Measurements from ENCODE around the gene RARS1.
"Not testable (repeated sequence)": the region's sequence is repeated elsewhere in the genome, so short reads cannot be mapped to it uniquely, and the experiment has no call there.

RARS1 gene

GRCh38 chr5:168482361-168482760 is 3.9 kb upstream of the RARS1 start:
- DNase-seq = no peak

GRCh38 chr5:168489059-168489458 is 2.8 kb downstream of the RARS1 start:
- no peak for DNase-seq

GRCh38 chr5:168494057-168494555 is 7.8 kb downstream of the RARS1 start:
- no peak for DNase-seq

GRCh38 chr5:168502563-168503237 is 16.4 kb downstream of the RARS1 start:
- no peak for DNase-seq

GRCh38 chr5:168513861-168514428 is 27.7 kb downstream of the RARS1 start:
- DNase-seq = no peak

GRCh38 chr5:168525856-168526255 is 39.6 kb downstream of the RARS1 start:
- no peak for DNase-seq

- no peak for DNase-seq
Observed at GRCh38 chr5:168527756-168528295, 41.6 kb downstream of the RARS1 start.

GRCh38 chr5:168528521-168529373 is 42.5 kb downstream of the RARS1 start, which contains the start of gene FBLL1:
FBLL1 (plus strand) TSS chr5:168529305; CDS start chr5:168529505, 200 bp downstream.
- no peak for DNase-seq

- DNase-seq = no peak
Observed at GRCh38 chr5:168529374-168530234, 43.3 kb downstream of the RARS1 start.

- no peak for DNase-seq
Observed at GRCh38 chr5:168530621-168531150, 44.4 kb downstream of the RARS1 start.

GRCh38 chr5:168531191-168531590 is 44.9 kb downstream of the RARS1 start:
- DNase-seq = no peak

- DNase-seq = no peak
Observed at GRCh38 chr5:168531987-168532864, 46.0 kb downstream of the RARS1 start.

GRCh38 chr5:168534351-168534750 is 48.1 kb downstream of the RARS1 start:
- DNase-seq = not testable (repeated sequence)

GRCh38 chr5:168537176-168537575 is 50.9 kb downstream of the RARS1 start:
- no peak for DNase-seq

GRCh38 chr5:168549554-168549953 is 63.3 kb downstream of the RARS1 start:
- DNase-seq = no peak

- no peak for DNase-seq
Observed at GRCh38 chr5:168550656-168551055, 64.4 kb downstream of the RARS1 start.

GRCh38 chr5:168552146-168552545 is 65.9 kb downstream of the RARS1 start:
- DNase-seq = no peak

GRCh38 chr5:168553377-168554130 is 67.3 kb downstream of the RARS1 start:
- no peak for DNase-seq

- no peak for DNase-seq
Observed at GRCh38 chr5:168557389-168557788, 71.1 kb downstream of the RARS1 start.

GRCh38 chr5:168562279-168562678 is 76.0 kb downstream of the RARS1 start:
- DNase-seq = no peak
